ENCODE results near the gene MAFB.

Gene MAFB

GRCh38 chr20:40681165-40681564 is 7.9 kb downstream of the MAFB start:
- DNase-seq, result no peak

DNA sequence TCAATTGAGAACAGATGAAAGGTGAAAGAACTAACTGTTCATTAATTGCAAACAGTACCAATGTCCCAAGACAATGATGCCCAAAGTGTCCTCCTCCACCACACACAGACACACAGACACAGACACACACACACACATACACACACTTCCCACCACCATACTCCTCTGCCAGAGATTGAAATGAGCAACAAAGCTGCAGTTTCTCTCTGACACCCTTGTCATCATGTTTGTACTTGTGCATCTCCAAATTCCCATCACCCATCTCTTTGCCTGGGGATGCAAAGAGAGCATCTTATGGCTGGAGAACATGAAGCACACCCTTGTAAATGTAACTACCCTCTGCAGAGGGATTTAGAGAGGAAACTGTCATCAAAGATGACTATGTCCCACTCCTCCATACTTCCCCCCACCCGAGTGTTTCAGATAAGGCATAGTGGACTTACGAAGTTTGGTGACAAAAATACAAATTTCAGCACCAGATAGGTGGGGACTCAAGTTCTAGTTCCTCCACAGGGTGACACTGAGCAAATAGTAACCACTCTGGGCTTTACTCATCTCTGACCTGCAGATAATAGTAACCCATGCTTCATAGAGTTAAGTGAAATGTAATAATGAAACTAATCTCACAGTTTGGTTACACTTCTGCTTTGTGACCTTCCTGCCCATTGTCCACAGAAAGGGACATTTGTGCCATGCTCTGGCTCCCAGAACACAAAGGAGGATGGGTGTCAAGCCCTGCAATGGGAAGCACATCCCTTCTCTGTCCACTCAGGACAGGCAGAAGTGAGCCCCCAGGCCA is 8.7 kb downstream of the MAFB start:
- no peak for DNase-seq

GRCh38 chr20:40679184-40679583 is 9.9 kb downstream of the MAFB start:
- DNase-seq, result no peak

DNA sequence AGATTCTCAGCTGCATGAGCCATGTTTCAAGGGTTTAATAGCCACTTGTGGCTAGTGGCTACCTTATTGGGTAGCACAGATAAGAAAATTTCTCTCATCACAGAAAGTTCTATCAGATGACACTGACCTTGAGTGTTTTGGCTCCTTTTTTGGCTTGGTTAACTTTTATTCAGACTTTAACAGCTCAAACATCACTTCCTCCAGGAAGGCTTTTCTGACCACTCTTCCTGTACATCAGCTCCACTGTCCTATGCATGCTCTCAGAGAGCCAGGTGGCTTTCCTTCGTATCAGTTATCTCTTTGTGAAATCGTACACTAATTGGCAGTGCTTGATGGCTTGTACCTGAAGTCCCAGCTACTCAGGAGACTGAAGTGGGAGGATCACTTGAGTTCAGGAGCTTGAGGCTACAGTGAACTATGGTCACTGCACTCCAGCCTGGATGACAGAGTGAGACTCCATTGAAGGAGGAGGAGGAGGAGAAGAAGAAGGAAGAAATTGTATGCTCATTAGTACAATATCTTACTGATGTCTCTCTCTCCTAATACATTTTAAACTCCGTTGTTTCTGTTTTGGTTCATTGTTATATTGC is 10.7 kb downstream of the MAFB start:
- no peak for DNase-seq

DNA sequence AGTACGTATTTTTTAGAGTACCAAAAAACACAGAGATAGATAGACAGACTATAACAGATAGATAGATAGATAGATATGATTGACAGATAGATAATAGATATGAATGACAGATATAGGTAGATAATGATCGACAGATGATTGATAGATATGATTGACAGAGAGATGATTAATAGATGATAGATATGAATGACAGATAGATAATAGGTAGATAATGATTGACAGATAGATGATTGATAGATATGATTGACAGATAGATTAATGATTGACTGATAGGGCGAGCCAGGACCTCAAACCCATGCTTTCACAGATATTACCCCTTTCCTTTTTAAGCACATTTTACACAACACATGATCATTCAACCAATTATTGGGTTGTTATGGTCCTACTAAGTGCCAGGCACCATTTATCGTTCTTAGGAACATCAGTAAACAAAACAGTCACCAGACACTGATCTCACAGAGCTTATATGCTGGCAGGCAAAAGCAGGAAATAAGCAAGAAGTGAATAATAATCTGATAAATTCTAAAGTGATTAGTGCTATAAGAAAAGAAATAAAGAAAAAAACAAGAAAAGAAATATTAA is 11.6 kb downstream of the MAFB start:
- DNase-seq, result no peak

DNA sequence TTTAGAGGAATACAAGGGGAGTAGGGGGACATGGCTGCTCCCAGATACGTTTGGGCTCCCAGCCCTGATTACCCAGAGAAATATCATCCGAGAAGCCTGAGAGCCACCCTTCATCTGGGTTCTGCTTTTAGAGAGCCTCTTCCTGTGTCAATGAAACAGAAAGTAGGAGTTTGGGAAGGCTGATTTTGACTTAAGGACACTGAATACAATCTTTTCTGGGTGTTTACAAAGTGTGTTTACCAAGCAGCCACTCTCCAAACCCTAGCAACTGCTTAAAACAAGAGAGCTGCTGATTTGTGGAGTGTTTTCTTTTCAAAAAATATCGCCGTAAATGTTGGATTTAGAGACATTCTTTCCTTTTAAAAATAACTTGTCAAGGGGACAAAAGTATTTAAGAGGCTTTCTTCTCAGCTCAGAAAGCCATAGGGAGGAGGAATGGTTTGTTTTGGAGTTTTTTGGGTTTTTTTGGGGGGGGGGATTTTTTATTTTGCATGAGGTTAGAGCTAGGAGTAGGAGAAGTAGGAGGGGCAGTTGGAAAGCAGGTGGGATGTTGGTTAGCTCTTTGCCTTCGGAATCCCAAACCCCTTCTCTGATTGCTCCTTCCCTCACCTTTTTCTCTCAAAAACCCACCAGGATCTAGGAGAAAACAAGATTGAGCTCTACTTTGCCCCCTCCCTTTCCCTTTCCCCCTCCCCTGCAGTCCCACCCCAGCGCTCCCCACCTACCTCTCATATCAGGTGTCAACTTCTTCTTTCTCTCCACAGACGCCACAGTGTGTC is 12.4 kb downstream of the MAFB start:
- DNase-seq, result no peak

GRCh38 chr20:40675599-40676221 is 13.3 kb downstream of the MAFB start:
- no peak for DNase-seq

DNA sequence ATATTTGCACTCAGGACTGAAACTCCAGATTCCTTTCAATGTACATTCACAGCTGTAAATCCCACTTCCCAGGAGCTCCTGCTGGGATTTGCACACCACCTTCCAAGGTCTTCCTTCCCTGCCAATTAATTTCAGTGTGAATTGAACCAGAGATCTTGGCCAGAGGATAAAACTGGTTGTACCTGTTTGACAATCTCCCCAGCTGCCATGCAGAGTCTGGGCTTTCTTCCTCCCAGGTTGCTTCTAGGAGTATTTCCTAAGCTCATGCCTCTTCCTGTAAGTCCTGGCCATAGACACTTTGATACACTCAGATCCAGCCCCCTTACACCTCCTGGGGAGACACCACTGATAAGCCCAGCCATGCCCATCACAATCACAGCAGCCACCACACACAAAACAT is 15.6 kb downstream of the MAFB start:
- DNase-seq, result no peak

DNA sequence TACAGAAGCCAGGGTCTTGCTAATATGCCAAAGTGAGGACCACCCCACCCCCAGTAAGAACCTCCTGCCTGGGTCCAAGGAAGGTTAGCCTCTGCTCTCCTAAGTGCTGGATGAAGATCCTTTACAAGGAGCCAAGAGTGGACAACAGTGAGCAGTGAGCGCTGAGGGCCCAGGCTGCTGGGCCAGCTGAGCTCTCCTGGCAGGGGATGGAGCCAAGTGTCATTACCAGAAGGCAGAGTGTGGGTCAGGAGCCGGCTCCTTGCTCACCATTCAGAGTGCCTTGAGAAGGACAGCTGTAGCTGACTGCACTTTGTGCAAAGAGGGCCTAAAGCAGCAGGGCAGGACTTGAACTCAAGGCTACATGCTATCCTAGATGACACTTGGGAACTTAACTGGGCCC is 16.9 kb downstream of the MAFB start:
- no peak for DNase-seq

DNA sequence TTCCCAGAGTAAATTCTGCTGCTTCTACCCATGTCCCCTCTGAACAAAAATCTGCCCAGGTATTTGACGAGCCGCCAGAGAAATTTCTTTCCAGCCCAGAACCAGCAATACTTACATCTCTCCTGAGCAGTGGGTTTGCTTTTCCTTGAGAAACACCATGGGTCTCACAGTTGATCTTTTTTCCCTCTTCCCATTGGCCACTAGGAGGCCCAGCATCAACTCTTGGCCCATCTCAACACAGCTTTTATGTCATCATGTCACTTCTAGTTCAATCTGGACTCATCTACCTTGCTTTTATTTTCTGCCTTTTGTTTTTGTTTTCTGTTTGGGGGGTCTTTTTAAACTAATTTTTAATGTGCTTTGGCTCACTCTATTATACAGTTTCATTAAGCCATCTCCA is 18.8 kb downstream of the MAFB start:
- no peak for DNase-seq

DNA sequence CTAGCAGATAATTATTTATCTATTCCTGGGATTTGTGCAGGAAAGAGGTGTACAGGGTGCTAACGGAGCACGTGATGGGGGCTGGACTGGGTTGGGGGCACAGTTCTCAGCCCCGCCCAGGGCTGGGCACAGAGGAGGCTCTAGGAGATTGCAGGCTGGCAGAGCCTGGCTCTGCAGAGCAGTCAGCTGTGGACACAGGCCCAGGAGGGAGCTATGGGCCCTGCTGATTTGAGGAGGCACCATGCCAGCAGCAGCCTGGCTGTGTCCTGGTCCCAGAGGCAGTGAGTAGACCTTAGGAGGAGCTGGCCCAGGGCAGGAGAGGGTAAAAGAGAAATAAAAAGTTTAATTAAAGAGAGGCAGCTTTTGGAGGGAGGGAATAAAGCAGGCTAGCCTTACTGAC is 19.3 kb downstream of the MAFB start:
- no peak for DNase-seq

GRCh38 chr20:40668449-40669228 is 20.4 kb downstream of the MAFB start:
- no peak for DNase-seq

DNA sequence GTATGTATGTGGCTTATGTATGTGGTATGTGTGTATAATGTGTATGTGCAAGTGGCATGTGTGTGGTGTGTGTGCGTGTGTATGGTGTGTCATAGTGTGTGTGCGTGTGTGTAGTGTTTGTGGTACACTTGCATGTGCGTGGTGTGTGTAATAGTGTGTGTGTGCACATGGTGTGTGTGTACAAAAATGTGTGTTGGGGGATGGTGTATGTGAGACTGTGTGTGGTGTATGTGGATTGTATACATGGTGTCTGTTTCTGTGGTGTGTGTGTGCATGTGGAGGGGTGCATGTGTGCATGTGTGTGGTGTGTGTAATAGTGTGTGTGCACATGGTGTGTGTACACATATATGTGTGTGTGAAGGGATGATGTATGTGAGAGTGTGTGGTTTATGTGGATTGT is 21.5 kb downstream of the MAFB start:
- DNase-seq, result no peak

- no peak for DNase-seq
Measured at GRCh38 chr20:40666336-40666735, 22.7 kb downstream of the MAFB start.

DNA sequence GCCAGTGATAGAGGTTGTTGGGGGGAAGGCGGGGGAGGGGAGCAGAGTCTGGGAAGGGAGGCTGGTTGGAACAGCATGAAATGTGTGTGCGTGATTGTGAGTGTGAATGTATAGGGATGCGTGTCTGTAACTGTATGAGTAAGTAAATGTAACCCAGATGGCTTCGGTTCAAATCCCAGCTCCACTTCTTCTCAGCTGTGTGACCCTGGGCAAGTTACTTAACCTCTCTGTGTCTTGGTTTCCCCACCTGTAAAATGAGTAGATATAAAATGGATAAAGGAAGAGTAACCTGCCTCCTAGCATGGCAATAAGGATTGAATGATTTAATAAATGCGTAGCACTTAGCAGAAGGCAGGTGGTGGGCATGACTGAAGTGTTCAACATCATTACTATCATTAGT is 24.1 kb downstream of the MAFB start:
- no peak for DNase-seq

DNA sequence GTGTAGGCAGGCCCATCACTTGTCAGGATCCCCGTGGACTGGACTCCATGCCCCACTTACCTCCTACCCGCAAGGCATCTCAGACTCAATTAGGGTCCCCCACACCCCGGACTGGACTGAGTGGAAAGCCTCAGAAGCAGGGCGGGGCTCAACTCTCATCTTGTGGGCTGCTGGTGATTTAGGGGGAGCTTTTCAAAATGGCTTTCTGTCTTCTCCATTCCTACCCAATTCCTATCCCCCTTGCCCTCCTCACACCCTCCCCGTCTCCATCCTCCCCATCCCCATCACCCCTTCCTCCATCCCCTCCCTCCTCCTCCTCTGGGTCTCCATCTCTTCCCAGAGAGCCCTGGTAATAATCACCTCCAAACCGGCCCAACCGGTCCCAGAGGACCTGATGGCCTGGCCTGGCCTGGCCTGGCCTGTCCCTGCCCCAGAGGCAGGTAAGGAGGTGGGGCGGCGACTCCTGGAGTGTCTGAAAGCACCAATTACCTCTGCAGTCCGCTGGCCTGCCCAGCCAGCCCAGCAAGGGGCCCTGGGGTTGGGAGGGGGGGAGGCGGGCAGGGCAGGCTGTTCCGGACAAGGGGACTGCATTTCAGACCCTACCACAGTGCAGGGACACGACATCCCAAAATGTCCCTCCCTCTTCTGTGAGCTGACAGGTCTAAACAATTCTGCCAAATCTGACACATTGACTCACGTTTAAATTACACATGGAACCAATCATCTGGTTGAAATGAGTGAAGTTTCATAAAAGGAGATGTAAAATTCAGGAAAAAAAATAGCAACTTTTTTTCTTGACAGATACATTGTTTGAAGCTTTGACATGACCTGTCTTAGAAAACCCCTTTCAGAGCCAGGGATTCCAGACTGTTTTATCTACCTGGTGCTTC is 24.8 kb downstream of the MAFB start:
- no peak for DNase-seq

GRCh38 chr20:40663304-40663790 is 25.7 kb downstream of the MAFB start:
- DNase-seq, result no peak

- no peak for DNase-seq
Measured at GRCh38 chr20:40659567-40659966, 29.5 kb downstream of the MAFB start.

DNA sequence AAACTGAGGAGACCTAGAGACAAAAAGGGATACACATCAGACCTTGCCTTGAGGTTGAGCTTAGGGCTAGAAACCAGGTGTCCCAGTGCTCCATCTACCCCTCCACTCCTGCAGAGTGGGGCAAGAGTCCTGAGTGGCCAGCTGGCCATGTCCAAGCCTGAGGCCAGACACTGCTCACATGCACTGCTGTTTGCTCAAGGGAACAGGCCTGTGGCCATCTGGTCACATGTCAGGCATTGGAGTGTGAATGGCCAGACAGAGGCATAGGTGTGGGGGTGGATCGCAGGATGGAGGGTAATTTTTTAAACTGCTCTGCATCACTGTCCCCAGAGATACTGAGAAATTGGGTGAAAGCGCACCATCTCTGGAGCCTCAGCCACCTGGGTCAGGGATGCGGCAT is 30.5 kb downstream of the MAFB start:
- no peak for DNase-seq

GRCh38 chr20:40657526-40657925 is 31.5 kb downstream of the MAFB start:
- DNase-seq, result no peak

DNA sequence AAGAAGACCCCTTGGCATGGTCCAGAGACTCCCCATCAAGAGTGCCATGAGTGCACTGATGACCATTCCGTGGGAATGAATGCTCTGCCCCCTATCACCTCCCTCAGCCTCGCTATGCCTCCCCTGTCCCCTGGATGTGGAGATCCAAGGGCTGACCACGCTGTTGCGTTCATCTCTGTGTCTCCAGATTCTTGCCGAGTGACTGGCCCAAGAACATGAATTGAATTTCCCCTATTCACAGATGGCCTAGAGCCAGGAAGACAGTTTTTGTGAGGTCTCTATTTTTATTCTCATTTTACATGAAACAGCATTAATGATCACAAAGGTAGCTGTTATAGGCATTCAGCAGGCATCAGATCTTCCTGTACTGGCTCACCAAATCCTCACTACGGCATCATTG is 33.6 kb downstream of the MAFB start:
- no peak for DNase-seq
